ENCODE results near the gene NEK11.
A peak's percentile ranks its signal among the peaks of the same experiment; 100 is the strongest.

Gene NEK11

GRCh38 chr3:131026321-131027151 lies at the start of gene NEK11, which contains the start of gene ASTE1:
Gene NEK11 (plus strand): TSS chr3:131026877. CDS start chr3:131029709, 2,832 bp downstream.
Gene ASTE1 (minus strand): TSS chr3:131026825. CDS start chr3:131025306, 1,519 bp downstream.
- DNase-seq, result peak; percentile 80 to 97 (median 92)
- intact Hi-C loops (cut with DNase I), result loop anchor here (10.0 kb wide), 1 partner anchor 132 kb away; the partner anchor contains the start of gene ATP2C1

GRCh38 chr3:130979117-130979516 lies 47.6 kb upstream of the NEK11 start:
- DNase-seq, result no peak
- intact Hi-C loops (cut with DNase I), result no loop called here

GRCh38 chr3:130981469-130981868 lies 45.2 kb upstream of the NEK11 start:
- intact Hi-C loops (cut with DNase I), result no loop called here
- no peak for DNase-seq

GRCh38 chr3:130990282-130990681 lies 36.4 kb upstream of the NEK11 start:
- intact Hi-C loops (cut with DNase I), result no loop called here

GRCh38 chr3:130991126-130991525 lies 35.6 kb upstream of the NEK11 start:
- intact Hi-C loops (cut with DNase I), result no loop called here
- DNase-seq, result no peak

More at GRCh38 chr3:130990282-130990681, 36.4 kb upstream of the NEK11 start:
- no peak for DNase-seq

GRCh38 chr3:130992344-130992743 lies 34.3 kb upstream of the NEK11 start:
- no peak for DNase-seq
- intact Hi-C loops (cut with DNase I), result no loop called here

GRCh38 chr3:130997289-130997688 lies 29.4 kb upstream of the NEK11 start:
- DNase-seq, result no peak
- intact Hi-C loops (cut with DNase I), result no loop called here

GRCh38 chr3:131001071-131001470 lies 25.6 kb upstream of the NEK11 start:
- no peak for DNase-seq
- intact Hi-C loops (cut with DNase I), result no loop called here

GRCh38 chr3:131004603-131005002 lies 22.1 kb upstream of the NEK11 start:
- no peak for DNase-seq
- intact Hi-C loops (cut with DNase I), result no loop called here

GRCh38 chr3:131007256-131007655 lies 19.4 kb upstream of the NEK11 start:
- DNase-seq, result no peak
- intact Hi-C loops (cut with DNase I), result no loop called here

GRCh38 chr3:131007782-131008181 lies 18.9 kb upstream of the NEK11 start:
- no peak for DNase-seq
- intact Hi-C loops (cut with DNase I), result no loop called here

GRCh38 chr3:131008326-131008725 lies 18.4 kb upstream of the NEK11 start:
- DNase-seq, result no peak
- intact Hi-C loops (cut with DNase I), result no loop called here

GRCh38 chr3:131009698-131010097 lies 17.0 kb upstream of the NEK11 start:
- no peak for DNase-seq
- intact Hi-C loops (cut with DNase I), result no loop called here

- DNase-seq, result no peak
- intact Hi-C loops (cut with DNase I), result no loop called here
Measured at GRCh38 chr3:131018970-131019369, 7.7 kb upstream of the NEK11 start.

GRCh38 chr3:131020122-131020693 lies 6.5 kb upstream of the NEK11 start:
- intact Hi-C loops (cut with DNase I), result loop anchor here (10.0 kb wide), 1 partner anchor 125 kb away; the partner anchor contains the start of gene ATP2C1
- peak in 3 of 42 donors; percentile 2 to 12 (median 8) for DNase-seq

- DNase-seq, result no peak
- intact Hi-C loops (cut with DNase I), result loop anchor here (10.0 kb wide), 1 partner anchor 131 kb away; the partner anchor contains the start of gene ATP2C1
Measured at GRCh38 chr3:131025539-131025938, 1.1 kb upstream of the NEK11 start.

- DNase-seq, result no peak
- intact Hi-C loops (cut with DNase I), result loop anchor here (10.0 kb wide), 1 partner anchor 134 kb away; the partner anchor contains the start of gene ATP2C1
Measured at GRCh38 chr3:131028844-131029243, 2.2 kb downstream of the NEK11 start.

- intact Hi-C loops (cut with DNase I), result loop anchor here (5.0 kb wide), 1 partner anchor 471 kb away; the partner anchor contains the start of gene MRPL3
- no peak for DNase-seq
Measured at GRCh38 chr3:131031660-131032059, 5.0 kb downstream of the NEK11 start.

- intact Hi-C loops (cut with DNase I), result loop anchor here (5.0 kb wide), 1 partner anchor 469 kb away; the partner anchor contains the start of gene MRPL3
- peak in 7 of 42 donors; percentile 18 to 60 (median 27) for DNase-seq
Measured at GRCh38 chr3:131033480-131034080, 6.9 kb downstream of the NEK11 start.
